ENCODE measurements around the gene ATP8A2.

ATP8A2 gene

GRCh38 chr13:26017196-26017921, 645.6 kb downstream of the ATP8A2 start:
- no peaks in the 10 kb centered on the region for H3K36me3 ChIP-seq (ENCODE audit: control insufficient read depth in 2 of 2, insufficient read depth in 2 of 2, low read length in 2 of 2)
- H3K4me1 ChIP-seq (ENCODE audit: control insufficient read depth, insufficient read depth, low read length) = peaks cover 3% of the 10 kb centered on the region
- no peak overlapping the region for H3K4me3 ChIP-seq (ENCODE audit: low read length in 2 of 2)
- H3K9ac ChIP-seq (ENCODE audit: low read length in 2 of 2) = no peak overlapping the region
- no peaks in the 10 kb centered on the region for H3K9me3 ChIP-seq (ENCODE audit: control insufficient read depth in 2 of 2, low read length in 2 of 2)
- no peak overlapping the region for H3K27ac ChIP-seq (ENCODE audit: low read length)
- no peaks in the 10 kb centered on the region for H3K27me3 ChIP-seq (ENCODE audit: control insufficient read depth in 1 of 2, insufficient read depth in 2 of 2, low read length in 2 of 2)

- no peak overlapping the region for H3K9ac ChIP-seq (ENCODE audit: low read length in 2 of 2)
- peaks cover 3% of the 10 kb centered on the region for H3K4me1 ChIP-seq (ENCODE audit: control insufficient read depth, insufficient read depth, low read length)
- no peaks in the 10 kb centered on the region for H3K27me3 ChIP-seq (ENCODE audit: control insufficient read depth in 1 of 2, insufficient read depth in 2 of 2, low read length in 2 of 2)
- H3K4me3 ChIP-seq (ENCODE audit: low read length in 2 of 2) = no peak overlapping the region
- no peaks in the 10 kb centered on the region for H3K9me3 ChIP-seq (ENCODE audit: control insufficient read depth in 2 of 2, low read length in 2 of 2)
- no peak overlapping the region for H3K27ac ChIP-seq (ENCODE audit: low read length)
- no peaks in the 10 kb centered on the region for H3K36me3 ChIP-seq (ENCODE audit: control insufficient read depth in 2 of 2, insufficient read depth in 2 of 2, low read length in 2 of 2)
Measured at GRCh38 chr13:26017932-26018665, 646.3 kb downstream of the ATP8A2 start.

- Histone ChIP-seq H3K9ac (ENCODE audit: low read length in 2 of 2) (no peak overlapping the region), H3K9me3 (ENCODE audit: control insufficient read depth in 2 of 2, low read length in 2 of 2) (no peaks in the 10 kb centered on the region), H3K27me3 (ENCODE audit: control insufficient read depth in 1 of 2, insufficient read depth in 2 of 2, low read length in 2 of 2) (no peaks in the 10 kb centered on the region), H3K27ac (ENCODE audit: low read length) (no peak overlapping the region), H3K4me1 (ENCODE audit: control insufficient read depth, insufficient read depth, low read length) (peaks cover 3% of the 10 kb centered on the region), H3K36me3 (ENCODE audit: control insufficient read depth in 2 of 2, insufficient read depth in 2 of 2, low read length in 2 of 2) (no peaks in the 10 kb centered on the region), H3K4me3 (ENCODE audit: low read length in 2 of 2) (no peak overlapping the region)
Measured at GRCh38 chr13:26019251-26019650, 647.5 kb downstream of the ATP8A2 start.

- no peaks in the 10 kb centered on the region for H3K9me3 ChIP-seq (ENCODE audit: control insufficient read depth in 2 of 2, low read length in 2 of 2)
- H3K4me1 ChIP-seq (ENCODE audit: control insufficient read depth, insufficient read depth, low read length) = peaks cover 3% of the 10 kb centered on the region
- no peak overlapping the region for H3K27ac ChIP-seq (ENCODE audit: low read length)
- H3K9ac ChIP-seq (ENCODE audit: low read length in 2 of 2) = no peak overlapping the region
- no peaks in the 10 kb centered on the region for H3K36me3 ChIP-seq (ENCODE audit: control insufficient read depth in 2 of 2, insufficient read depth in 2 of 2, low read length in 2 of 2)
- no peak overlapping the region for H3K4me3 ChIP-seq (ENCODE audit: low read length in 2 of 2)
- no peaks in the 10 kb centered on the region for H3K27me3 ChIP-seq (ENCODE audit: control insufficient read depth in 1 of 2, insufficient read depth in 2 of 2, low read length in 2 of 2)
Measured at GRCh38 chr13:26019881-26020870, 648.4 kb downstream of the ATP8A2 start.

GRCh38 chr13:26020891-26021290, 649.1 kb downstream of the ATP8A2 start:
- Histone ChIP-seq H3K27ac (ENCODE audit: low read length) (no peak overlapping the region), H3K36me3 (ENCODE audit: control insufficient read depth in 2 of 2, insufficient read depth in 2 of 2, low read length in 2 of 2) (no peaks in the 10 kb centered on the region), H3K9ac (ENCODE audit: low read length in 2 of 2) (no peak overlapping the region), H3K9me3 (ENCODE audit: control insufficient read depth in 2 of 2, low read length in 2 of 2) (no peaks in the 10 kb centered on the region), H3K27me3 (ENCODE audit: control insufficient read depth in 1 of 2, insufficient read depth in 2 of 2, low read length in 2 of 2) (no peaks in the 10 kb centered on the region), H3K4me3 (ENCODE audit: low read length in 2 of 2) (no peak overlapping the region), H3K4me1 (ENCODE audit: control insufficient read depth, insufficient read depth, low read length) (peaks cover 3% of the 10 kb centered on the region)

GRCh38 chr13:26021516-26021915, 649.7 kb downstream of the ATP8A2 start:
- no peak overlapping the region for H3K4me3 ChIP-seq (ENCODE audit: low read length in 2 of 2)
- H3K27ac ChIP-seq (ENCODE audit: low read length) = no peak overlapping the region
- H3K4me1 ChIP-seq (ENCODE audit: control insufficient read depth, insufficient read depth, low read length) = peaks cover 3% of the 10 kb centered on the region
- no peaks in the 10 kb centered on the region for H3K9me3 ChIP-seq (ENCODE audit: control insufficient read depth in 2 of 2, low read length in 2 of 2)
- no peak overlapping the region for H3K9ac ChIP-seq (ENCODE audit: low read length in 2 of 2)
- H3K36me3 ChIP-seq (ENCODE audit: control insufficient read depth in 2 of 2, insufficient read depth in 2 of 2, low read length in 2 of 2) = no peaks in the 10 kb centered on the region
- H3K27me3 ChIP-seq (ENCODE audit: control insufficient read depth in 1 of 2, insufficient read depth in 2 of 2, low read length in 2 of 2) = peaks cover 0 to 2% of the 10 kb centered on the region in 2 donors

GRCh38 chr13:26021956-26022355, 650.2 kb downstream of the ATP8A2 start:
- H3K36me3 ChIP-seq (ENCODE audit: control insufficient read depth in 2 of 2, insufficient read depth in 2 of 2, low read length in 2 of 2) = no peaks in the 10 kb centered on the region
- H3K9me3 ChIP-seq (ENCODE audit: control insufficient read depth in 2 of 2, low read length in 2 of 2) = no peaks in the 10 kb centered on the region
- H3K4me1 ChIP-seq (ENCODE audit: control insufficient read depth, insufficient read depth, low read length) = peaks cover 3% of the 10 kb centered on the region
- no peak overlapping the region for H3K9ac ChIP-seq (ENCODE audit: low read length in 2 of 2)
- H3K27me3 ChIP-seq (ENCODE audit: control insufficient read depth in 1 of 2, insufficient read depth in 2 of 2, low read length in 2 of 2) = peaks cover 0 to 2% of the 10 kb centered on the region in 2 donors
- H3K4me3 ChIP-seq (ENCODE audit: low read length in 2 of 2) = no peak overlapping the region
- no peak overlapping the region for H3K27ac ChIP-seq (ENCODE audit: low read length)

GRCh38 chr13:26022538-26023292, 650.9 kb downstream of the ATP8A2 start:
- H3K9ac ChIP-seq (ENCODE audit: low read length in 2 of 2) = no peak overlapping the region
- H3K27ac ChIP-seq (ENCODE audit: low read length) = no peak overlapping the region
- H3K4me1 ChIP-seq (ENCODE audit: control insufficient read depth, insufficient read depth, low read length) = peaks cover 3% of the 10 kb centered on the region
- H3K9me3 ChIP-seq (ENCODE audit: control insufficient read depth in 2 of 2, low read length in 2 of 2) = no peaks in the 10 kb centered on the region
- peaks cover 0 to 2% of the 10 kb centered on the region in 2 donors for H3K27me3 ChIP-seq (ENCODE audit: control insufficient read depth in 1 of 2, insufficient read depth in 2 of 2, low read length in 2 of 2)
- H3K36me3 ChIP-seq (ENCODE audit: control insufficient read depth in 2 of 2, insufficient read depth in 2 of 2, low read length in 2 of 2) = no peaks in the 10 kb centered on the region
- no peak overlapping the region for H3K4me3 ChIP-seq (ENCODE audit: low read length in 2 of 2)

- Histone ChIP-seq H3K9me3 (ENCODE audit: control insufficient read depth in 2 of 2, low read length in 2 of 2) (no peaks in the 10 kb centered on the region), H3K27me3 (ENCODE audit: control insufficient read depth in 1 of 2, insufficient read depth in 2 of 2, low read length in 2 of 2) (peaks cover 0 to 2% of the 10 kb centered on the region in 2 donors), H3K36me3 (ENCODE audit: control insufficient read depth in 2 of 2, insufficient read depth in 2 of 2, low read length in 2 of 2) (no peaks in the 10 kb centered on the region), H3K27ac (ENCODE audit: low read length) (no peak overlapping the region), H3K4me3 (ENCODE audit: low read length in 2 of 2) (no peak overlapping the region), H3K4me1 (ENCODE audit: control insufficient read depth, insufficient read depth, low read length) (no peaks in the 10 kb centered on the region), H3K9ac (ENCODE audit: low read length in 2 of 2) (no peak overlapping the region)
Measured at GRCh38 chr13:26024558-26024957, 652.8 kb downstream of the ATP8A2 start.

GRCh38 chr13:26025196-26025595, 653.4 kb downstream of the ATP8A2 start:
- Histone ChIP-seq H3K4me1 (ENCODE audit: control insufficient read depth, insufficient read depth, low read length) (no peaks in the 10 kb centered on the region), H3K9ac (ENCODE audit: low read length in 2 of 2) (no peak overlapping the region)

More at GRCh38 chr13:26025196-26025595, 653.4 kb downstream of the ATP8A2 start:
- Histone ChIP-seq H3K27me3 (ENCODE audit: control insufficient read depth in 1 of 2, insufficient read depth in 2 of 2, low read length in 2 of 2) (peaks cover 0 to 2% of the 10 kb centered on the region in 2 donors), H3K4me3 (ENCODE audit: low read length in 2 of 2) (no peak overlapping the region), H3K27ac (ENCODE audit: low read length) (no peak overlapping the region), H3K9me3 (ENCODE audit: control insufficient read depth in 2 of 2, low read length in 2 of 2) (no peaks in the 10 kb centered on the region), H3K36me3 (ENCODE audit: control insufficient read depth in 2 of 2, insufficient read depth in 2 of 2, low read length in 2 of 2) (no peaks in the 10 kb centered on the region)
